Smooth muscle cell (in vitro differentiated cells): ENCODE results near the gene FOXN4. TPM values are rescaled to one million over a fixed set of nuclear protein-coding genes. Genes with fewer than 3 reads are reported as not detected.

Source experiments
- DNase-seq: peaks from one replicate; lab custom pipeline; 2025; ENCODE audit not compliant: unreplicated experiment; lab: John Stamatoyannopoulos, UW
- H2AFZ ChIP-seq: fragments of 200-600 bp; sonication (generic); 2 replicates; pipeline ENCODE4 v1.6.0; 2016; ENCODE audit warnings: antibody characterized with exemption, low read depth, mild to moderate bottlenecking
- H3F3A ChIP-seq: fragments of 200-600 bp; sonication (generic); 2 replicates; pipeline ENCODE4 v1.6.0; 2017; ENCODE audit warnings: antibody characterized with exemption, low read depth
- H3K27ac ChIP-seq: fragments of 200-600 bp; sonication (generic); 2 replicates; pipeline ENCODE4 v1.5.1; 2016; ENCODE audit warnings: low read depth, mild to moderate bottlenecking
- H3K27me3 ChIP-seq: fragments of 200-600 bp; sonication (generic); 2 replicates; pipeline ENCODE4 v1.6.1; 2016; ENCODE audit warnings: low read depth, mild to moderate bottlenecking
- H3K36me3 ChIP-seq: fragments of 200-600 bp; sonication (generic); 2 replicates; pipeline ENCODE4 v1.5.1; 2016; ENCODE audit warnings: low read depth
- H3K4me1 ChIP-seq: fragments of 200-600 bp; sonication (generic); 2 replicates; pipeline ENCODE4 v1.5.1; 2016; ENCODE audit warnings: low read depth
- H3K4me2 ChIP-seq: fragments of 200-600 bp; sonication (generic); 2 replicates; pipeline ENCODE4 v1.6.0; 2016; ENCODE audit warnings: mild to moderate bottlenecking
- H3K4me3 ChIP-seq: fragments of 200-600 bp; sonication (generic); 2 replicates; pipeline ENCODE4 v1.5.1; 2016; ENCODE audit warnings: mild to moderate bottlenecking
- H3K79me2 ChIP-seq: fragments of 200-600 bp; sonication (generic); 2 replicates; pipeline ENCODE4 v1.6.0; 2016; ENCODE audit warnings: low read depth, mild to moderate bottlenecking
- H3K9ac ChIP-seq: fragments of 200-600 bp; sonication (generic); 2 replicates; pipeline ENCODE4 v1.6.0; 2016; ENCODE audit warnings: low read depth
- H3K9me3 ChIP-seq: fragments of 200-600 bp; sonication (generic); replicated peaks from 2 replicates; pipeline ENCODE4 v1.5.1; 2016; ENCODE audit warnings: low read depth
- H4K20me1 ChIP-seq: fragments of 200-600 bp; sonication (generic); 2 replicates; pipeline ENCODE4 v1.6.0; 2016; ENCODE audit warnings: low read depth
- CTCF ChIP-seq: fragments of 200-600 bp; sonication (generic); IDR thresholded peaks from 2 replicates; pipeline ENCODE4 v1.5.1; 2017; ENCODE audit warnings: borderline replicate concordance, mild to moderate bottlenecking, antibody characterized with exemption; ENCODE audit not compliant: insufficient read depth, poor library complexity, severe bottlenecking
- WGBS: methylation state at CpG from one replicate; pipeline ENCODE4 v1.1.7; 2016; ENCODE audit warnings: low lambda C conversion rate; 5-methylcytosine and 5-hydroxymethylcytosine counted together
- polyA plus RNA-seq: library from polyadenylated mRNA; unstranded; fragments of >200 nt; fragmentation: Nextera tagmentation; extraction: Ambion mirVana; gene quantifications from 2 replicates; pipeline ENCODE4 v1.2.1, GENCODE V29; 2016
- total RNA-seq: library from RNA; depleted of rRNA; stranded (reverse); fragments of >200 nt; gene quantifications from 2 replicates; pipeline ENCODE4 v1.2.3, GENCODE V29; 2014

Gene FOXN4
- total and polyA plus RNA-seq, 2 experiments from 2014 or later: not detected

GRCh38 chr12:109345428-109345827 is 36.3 kb upstream of the FOXN4 start:
- no peaks in the 10 kb centered on the region for H3K4me1 ChIP-seq
- H4K20me1 ChIP-seq: no peaks in the 10 kb centered on the region
- H3K79me2 ChIP-seq: no peaks in the 10 kb centered on the region
- TF ChIP-seq CTCF: no peak
- DNase-seq: no peak
- WGBS: 86% methylated on average over 2 of the region's 2 CpGs
- H3K27me3 ChIP-seq: peaks cover 12% of the 10 kb centered on the region
- H3K27ac ChIP-seq: no peak overlapping the region
- H3K4me2 ChIP-seq: no peak overlapping the region
- H2AFZ ChIP-seq: no peak overlapping the region
- no peak overlapping the region for H3K9ac ChIP-seq
- no peaks in the 10 kb centered on the region for H3K36me3 ChIP-seq
- no peaks in the 10 kb centered on the region for H3F3A ChIP-seq
- H3K9me3 ChIP-seq: no peaks in the 10 kb centered on the region
- H3K4me3 ChIP-seq: no peak overlapping the region

- H3F3A ChIP-seq: no peaks in the 10 kb centered on the region
- H3K4me2 ChIP-seq: no peak overlapping the region
Observed at GRCh38 chr12:109343677-109344076, 34.6 kb upstream of the FOXN4 start.

GRCh38 chr12:109336593-109336992 is 27.5 kb upstream of the FOXN4 start:
- WGBS: 68% methylated on average over 1 of the region's 1 CpG
- Histone ChIP-seq H4K20me1 (no peaks in the 10 kb centered on the region), H3F3A (no peaks in the 10 kb centered on the region), H3K9ac (no peak overlapping the region), H2AFZ (no peak overlapping the region), H3K79me2 (no peaks in the 10 kb centered on the region), H3K36me3 (no peaks in the 10 kb centered on the region), H3K27me3 (no peaks in the 10 kb centered on the region), H3K9me3 (no peaks in the 10 kb centered on the region), H3K4me2 (no peak overlapping the region), H3K4me1 (peaks cover 5% of the 10 kb centered on the region), H3K27ac (no peak overlapping the region), H3K4me3 (no peak overlapping the region)
- no peak for TF ChIP-seq CTCF
- DNase-seq: no peak

More at GRCh38 chr12:109343677-109344076, 34.6 kb upstream of the FOXN4 start:
- no peaks in the 10 kb centered on the region for H3K4me1 ChIP-seq
- DNase-seq: no peak
- no peak overlapping the region for H3K27ac ChIP-seq
- H3K9ac ChIP-seq: no peak overlapping the region
- TF ChIP-seq CTCF: no peak
- H4K20me1 ChIP-seq: no peaks in the 10 kb centered on the region
- no peaks in the 10 kb centered on the region for H3K36me3 ChIP-seq
- no peaks in the 10 kb centered on the region for H3K79me2 ChIP-seq
- peaks cover 11% of the 10 kb centered on the region for H3K27me3 ChIP-seq
- H2AFZ ChIP-seq: no peak overlapping the region
- no peaks in the 10 kb centered on the region for H3K9me3 ChIP-seq
- 40% methylated on average over 2 of the region's 2 CpGs for WGBS
- no peak overlapping the region for H3K4me3 ChIP-seq

- TF ChIP-seq CTCF: no peak
- no peak overlapping the region for H3K27ac ChIP-seq
- H3K36me3 ChIP-seq: no peaks in the 10 kb centered on the region
- H2AFZ ChIP-seq: no peak overlapping the region
- H3K4me1 ChIP-seq: peaks cover 8% of the 10 kb centered on the region
- no peak overlapping the region for H3K9ac ChIP-seq
- H3K79me2 ChIP-seq: no peaks in the 10 kb centered on the region
- WGBS: 100% methylated on average over 2 of the region's 2 CpGs
- no peaks in the 10 kb centered on the region for H3K9me3 ChIP-seq
- H3K4me2 ChIP-seq: no peak overlapping the region
- H3F3A ChIP-seq: no peaks in the 10 kb centered on the region
- DNase-seq: no peak
- no peaks in the 10 kb centered on the region for H3K27me3 ChIP-seq
- H3K4me3 ChIP-seq: no peak overlapping the region
- H4K20me1 ChIP-seq: no peaks in the 10 kb centered on the region
Observed at GRCh38 chr12:109334887-109335286, 25.8 kb upstream of the FOXN4 start.
